ENCODE results near the gene MCTP1. TPM values are rescaled to one million over a fixed set of nuclear protein-coding genes. Genes with fewer than 3 reads are reported as not detected.

The MCTP1 gene
- total RNA-seq, 1 experiment from 2014 or later, result 2.5 TPM

GRCh38 chr5:95032801-95033200, 252.1 kb downstream of the MCTP1 start:
- Histone ChIP-seq H3K4ac (ENCODE audit: low read depth, low read length) (no peak overlapping the region), H2BK12ac (ENCODE audit: insufficient read length, low read depth, low read length) (no peak overlapping the region), H3K23me2 (ENCODE audit: insufficient read length, low read depth, low read length, poor library complexity, severe bottlenecking) (no peaks in the 10 kb centered on the region), H3K14ac (ENCODE audit: insufficient read depth, low read length) (no peak overlapping the region), H4K20me1 (ENCODE audit: control insufficient read depth, insufficient read depth, insufficient read length) (no peaks in the 10 kb centered on the region), H2BK5ac (ENCODE audit: insufficient read length, low read length) (no peak overlapping the region), H3K27ac (ENCODE audit: insufficient read length, low read depth, low read length) (no peak overlapping the region), H2BK15ac (ENCODE audit: low read depth, low read length) (no peak overlapping the region), H3K79me2 (ENCODE audit: insufficient read depth, low read length) (no peaks in the 10 kb centered on the region), H4K8ac (replicated peaks; ENCODE audit: insufficient read length, low read depth, low read length) (no peak overlapping the region), H3K9me3 (ENCODE audit: control insufficient read depth, low read depth, low read length) (no peaks in the 10 kb centered on the region), H4K5ac (ENCODE audit: insufficient read length, low read depth, low read length) (no peak overlapping the region), H2BK120ac (ENCODE audit: low read depth, low read length, poor library complexity, severe bottlenecking) (no peak overlapping the region), H3K79me1 (ENCODE audit: insufficient read depth, low read depth, low read length, poor library complexity, severe bottlenecking) (no peaks in the 10 kb centered on the region), H3K27me3 (ENCODE audit: insufficient read depth, low read length) (no peaks in the 10 kb centered on the region), H2AK5ac (ENCODE audit: insufficient read length, low read length) (no peak overlapping the region), H4K91ac (ENCODE audit: insufficient read length, low read depth, low read length) (no peak overlapping the region), H3K9ac (ENCODE audit: extremely low read depth, insufficient read length, low read length) (no peak overlapping the region), H3K18ac (ENCODE audit: insufficient read length, low read depth, low read length) (no peak overlapping the region), H3K4me2 (ENCODE audit: insufficient read depth, insufficient read length, low read length) (no peak overlapping the region), H2AFZ (ENCODE audit: low read length) (no peak overlapping the region), H3K4me1 (ENCODE audit: insufficient read depth, low read length) (no peaks in the 10 kb centered on the region), H3T11ph (ENCODE audit: low read length) (no peak overlapping the region), H3K23ac (ENCODE audit: insufficient read length, low read depth, low read length) (no peak overlapping the region), H3K56ac (ENCODE audit: insufficient read length, low read depth, low read length) (no peak overlapping the region), H2BK20ac (ENCODE audit: low read depth, low read length, poor library complexity, severe bottlenecking) (no peak overlapping the region)
- no peak overlapping the region for H3K27ac Mint-ChIP-seq
- no peak for DNase-seq
- no peaks in the 10 kb centered on the region; a peak in 1 of 7 replicates for H3K36me3 Mint-ChIP-seq (ENCODE audit: insufficient read depth in 1 of 3, low read depth in 3 of 3)
- H3K4me1 Mint-ChIP-seq, result no peaks in the 10 kb centered on the region
- peaks cover 0 to 6% of the 10 kb centered on the region in 2 experiments; a peak in 2 of 5 replicates for H3K9me3 Mint-ChIP-seq
- no peak for TF ChIP-seq CTCF (conservative IDR thresholded peaks at IDR 0.05)
- no CpG with 5 or more reads among the region's 1 CpG for WGBS (ENCODE audit: extremely low coverage, insufficient read length, low lambda C conversion rate)
- H3K27me3 Mint-ChIP-seq (ENCODE audit: low read depth), result no peaks in the 10 kb centered on the region
- H3K4me3 Mint-ChIP-seq, result no peak overlapping the region

Measured in H9 (cell line).